SIG-M5 treated with dmso at 0.1 percent for 504 hours (cell line): Measurements from ENCODE around the gene ATG9B.
"Not testable (repeated sequence)": the region's sequence is repeated elsewhere in the genome, so short reads cannot be mapped to it uniquely, and the experiment has no call there.

Source experiments
- DNase-seq: peaks from one replicate; lab custom pipeline; 2025; ENCODE audit not compliant: unreplicated experiment; lab: John Stamatoyannopoulos, UW

The ATG9B gene

GRCh38 chr7:151039850-151040548 is 15.7 kb upstream of the ATG9B start:
- no peak for DNase-seq

- peak; percentile 64 for DNase-seq
Observed at GRCh38 chr7:151038951-151039849, 14.9 kb upstream of the ATG9B start.

GRCh38 chr7:151035902-151036301 is 11.6 kb upstream of the ATG9B start:
- no peak for DNase-seq

- DNase-seq: no peak
Observed at GRCh38 chr7:151035026-151035717, 10.9 kb upstream of the ATG9B start.

GRCh38 chr7:151034312-151035025 is 10.2 kb upstream of the ATG9B start:
- no peak for DNase-seq

GRCh38 chr7:151033864-151034249 is 9.6 kb upstream of the ATG9B start:
- no peak for DNase-seq

- DNase-seq: no peak
Observed at GRCh38 chr7:151032936-151033863, 8.9 kb upstream of the ATG9B start.

- no peak for DNase-seq
Observed at GRCh38 chr7:151031011-151031410, 6.7 kb upstream of the ATG9B start.

GRCh38 chr7:151028948-151029501 is 4.7 kb upstream of the ATG9B start:
- DNase-seq: no peak

- peak; percentile 96 for DNase-seq
Observed at GRCh38 chr7:151028131-151028947, 4.0 kb upstream of the ATG9B start, which contains the start of gene ABCB8. Gene ABCB8, plus strand, starts transcription at chr7:151028450. Its CDS starts 66 bp downstream, at chr7:151028516.

- DNase-seq: not testable (repeated sequence)
Observed at GRCh38 chr7:151027728-151028130, 3.4 kb upstream of the ATG9B start.

- not testable (repeated sequence) for DNase-seq
Observed at GRCh38 chr7:151026771-151027727, 2.8 kb upstream of the ATG9B start.

- DNase-seq: no peak
Observed at GRCh38 chr7:151025924-151026671, 1.8 kb upstream of the ATG9B start.

- DNase-seq: no peak
Observed at GRCh38 chr7:151023232-151023631, 1.1 kb downstream of the ATG9B start.

GRCh38 chr7:151020231-151020630 is 4.1 kb downstream of the ATG9B start:
- DNase-seq: no peak

GRCh38 chr7:151019130-151019447 is 5.2 kb downstream of the ATG9B start:
- DNase-seq: no peak
